ENCODE measurements around the gene FETUB. TPM values are rescaled to one million over a fixed set of nuclear protein-coding genes. Genes with fewer than 3 reads are reported as not detected.

The FETUB gene
- total RNA-seq, 1 donor from 2014 or later, result not detected

GRCh38 chr3:186620213-186621092 lies 19.7 kb upstream of the FETUB start:
- Histone ChIP-seq H3F3A (ENCODE audit: low read depth) (peaks cover 1% of the 10 kb centered on the region), H3K27ac (no peak overlapping the region), H3K9ac (no peak overlapping the region), H4K20me1 (ENCODE audit: low read depth) (no peaks in the 10 kb centered on the region), H3K9me3 (ENCODE audit: low read depth) (no peaks in the 10 kb centered on the region), H3K4me3 (no peak overlapping the region), H3K36me3 (no peaks in the 10 kb centered on the region), H3K4me1 (no peaks in the 10 kb centered on the region), H3K79me2 (ENCODE audit: low read depth) (no peaks in the 10 kb centered on the region), H3K27me3 (peaks cover 24% of the 10 kb centered on the region), H3K4me2 (no peak overlapping the region), H2AFZ (replicated peaks) (no peak overlapping the region)
- Mint-ChIP-seq H3K27ac (no peak overlapping the region), H3K4me1 (no peaks in the 10 kb centered on the region), H3K36me3 (no peaks in the 10 kb centered on the region), H3K9me3 (no peaks in the 10 kb centered on the region), H3K27me3 (ENCODE audit: insufficient read depth, low read depth) (peaks cover 10% of the 10 kb centered on the region), H3K4me3 (no peak overlapping the region)
- no peak for DNase-seq (ENCODE audit: low spot score)
- TF ChIP-seq EZH2phosphoT487 (IDR thresholded peaks at IDR 0.05) (no peak), CTCF (IDR thresholded peaks at IDR 0.05) (no peak), EZH2 (IDR thresholded peaks at IDR 0.05) (no peak)

- H3K9ac ChIP-seq, result no peak overlapping the region
- H3K9me3 ChIP-seq (ENCODE audit: low read depth), result no peaks in the 10 kb centered on the region
- no peak overlapping the region for H3K4me3 Mint-ChIP-seq
- no peaks in the 10 kb centered on the region for H3K36me3 ChIP-seq
- no peaks in the 10 kb centered on the region for H4K20me1 ChIP-seq (ENCODE audit: low read depth)
- no peaks in the 10 kb centered on the region for H3K79me2 ChIP-seq (ENCODE audit: low read depth)
- no peak for DNase-seq (ENCODE audit: low spot score)
- H3K9me3 Mint-ChIP-seq, result no peaks in the 10 kb centered on the region
- TF ChIP-seq EZH2phosphoT487 (IDR thresholded peaks at IDR 0.05) (no peak), EZH2 (IDR thresholded peaks at IDR 0.05) (no peak), CTCF (IDR thresholded peaks at IDR 0.05) (no peak)
- H3K27ac Mint-ChIP-seq, result no peak overlapping the region
- H3K27me3 ChIP-seq, result peaks cover 18% of the 10 kb centered on the region
- no peak overlapping the region for H2AFZ ChIP-seq (replicated peaks)
- no peaks in the 10 kb centered on the region for H3K4me1 ChIP-seq
- H3K4me3 ChIP-seq, result no peak overlapping the region
- H3K4me2 ChIP-seq, result no peak overlapping the region
- no peak overlapping the region for H3K27ac ChIP-seq
- H3F3A ChIP-seq (ENCODE audit: low read depth), result no peaks in the 10 kb centered on the region
- H3K4me1 Mint-ChIP-seq, result no peaks in the 10 kb centered on the region
- H3K27me3 Mint-ChIP-seq (ENCODE audit: insufficient read depth, low read depth), result peaks cover 9% of the 10 kb centered on the region
- no peaks in the 10 kb centered on the region for H3K36me3 Mint-ChIP-seq
These were observed 18.1 kb upstream of the FETUB start for GRCh38 chr3:186621894-186622650.

- TF ChIP-seq EZH2 (IDR thresholded peaks at IDR 0.05), result no peak
- no peak for TF ChIP-seq CTCF (IDR thresholded peaks at IDR 0.05)
- TF ChIP-seq EZH2phosphoT487 (IDR thresholded peaks at IDR 0.05), result no peak
- no peak overlapping the region for H3K27ac Mint-ChIP-seq
- H3K4me1 ChIP-seq, result no peaks in the 10 kb centered on the region
- H4K20me1 ChIP-seq (ENCODE audit: low read depth), result no peaks in the 10 kb centered on the region
- peaks cover 11% of the 10 kb centered on the region for H3K27me3 ChIP-seq
- H3K9ac ChIP-seq, result no peak overlapping the region
- H3K9me3 Mint-ChIP-seq, result no peaks in the 10 kb centered on the region
- H3K79me2 ChIP-seq (ENCODE audit: low read depth), result no peaks in the 10 kb centered on the region
- no peak for DNase-seq (ENCODE audit: low spot score)
- no peaks in the 10 kb centered on the region for H3K4me1 Mint-ChIP-seq
- H3K36me3 Mint-ChIP-seq, result no peaks in the 10 kb centered on the region
- no peak overlapping the region for H3K4me3 Mint-ChIP-seq
- H3K4me2 ChIP-seq, result no peak overlapping the region
- H3F3A ChIP-seq (ENCODE audit: low read depth), result no peaks in the 10 kb centered on the region
- H3K9me3 ChIP-seq (ENCODE audit: low read depth), result no peaks in the 10 kb centered on the region
- no peak overlapping the region for H3K4me3 ChIP-seq
- H3K36me3 ChIP-seq, result no peaks in the 10 kb centered on the region
- peaks cover 8% of the 10 kb centered on the region for H3K27me3 Mint-ChIP-seq (ENCODE audit: insufficient read depth, low read depth)
- H3K27ac ChIP-seq, result no peak overlapping the region
- no peak overlapping the region for H2AFZ ChIP-seq (replicated peaks)
These were observed 17.4 kb upstream of the FETUB start for GRCh38 chr3:186622651-186623310.

Data from neural progenitor cell (in vitro differentiated cells).